H1 (cell line): Measurements from ENCODE around the gene PPIB. TPM values are rescaled to one million over a fixed set of nuclear protein-coding genes. Genes with fewer than 3 reads are reported as not detected.

Experiments
- CTCF ChIA-PET: fragments of 300-600 bp; sonication (Branson Sonifier 250); formaldehyde crosslinking; loops from one replicate; lab custom pipeline; 2021; ENCODE audit not compliant: partially characterized antibody; lab: Charles Lee
- POLR2A ChIA-PET: fragments of 300-600 bp; sonication (Branson Sonifier 250); formaldehyde crosslinking; loops from one replicate; lab custom pipeline; 2021; ENCODE audit warnings: inconsistent platforms; ENCODE audit not compliant: partially characterized antibody; lab: Charles Lee
- DNase-seq, 2 experiments: peaks; one replicate each; pipeline versions ENCODE4 v3.0.0 to v3.0.0-alpha.2; 2010 to 2022; ENCODE audit warnings: low spot score in 2 of 2, low read depth in 1 of 2, mixed read lengths in 1 of 2
- FAIRE-seq: peaks from 2 replicates; lab custom pipeline; 2011; peaks lifted over from hg19 to GRCh38; lab: Jason Lieb, UNC
- H2AFZ ChIP-seq: 2 replicates; pipeline ENCODE4 v1.8.1; 2012; ENCODE audit warnings: low read length, inconsistent platforms
- H2AK5ac ChIP-seq: 2 replicates; pipeline ENCODE4 v1.6.1; 2013; ENCODE audit warnings: low read depth, low read length
- H2BK120ac ChIP-seq: replicated peaks from 2 replicates; pipeline ENCODE3; 2013; ENCODE audit warnings: low read depth, low read length, inconsistent platforms
- H2BK12ac ChIP-seq: 2 replicates; pipeline ENCODE4 v1.6.1; 2013; ENCODE audit warnings: low read depth, low read length
- H2BK15ac ChIP-seq: 2 replicates; pipeline ENCODE4 v1.6.1; 2013; ENCODE audit warnings: low read length
- H2BK20ac ChIP-seq: 2 replicates; pipeline ENCODE4 v1.6.1; 2013; ENCODE audit warnings: low read length
- H2BK5ac ChIP-seq: 2 replicates; pipeline ENCODE4 v1.6.1; 2013; ENCODE audit warnings: low read depth, low read length
- H3K14ac ChIP-seq: 2 replicates; pipeline ENCODE4 v1.6.1; 2013; ENCODE audit warnings: inconsistent platforms; ENCODE audit not compliant: insufficient read length
- H3K18ac ChIP-seq: 2 replicates; pipeline ENCODE4 v1.6.1; 2013; ENCODE audit warnings: low read length; ENCODE audit errors: extremely low read depth
- H3K23ac ChIP-seq: 2 replicates; pipeline ENCODE4 v1.6.1; 2013; ENCODE audit warnings: inconsistent platforms; ENCODE audit not compliant: insufficient read length
- H3K23me2 ChIP-seq: 2 replicates; pipeline ENCODE4 v1.6.1; 2013; ENCODE audit warnings: low read depth, low read length
- H3K27ac ChIP-seq: 2 replicates; pipeline ENCODE4 v1.6.1; 2011; ENCODE audit warnings: low read depth, low read length, inconsistent platforms
- H3K27me3 ChIP-seq, 4 experiments: replicated peaks in 1 of 4; 1 replicate in 1 of 4; 2 replicates in 3 of 4; pipeline versions ENCODE4 v1.6.1 to v1.8.1; 2011 to 2013; ENCODE audit warnings: low read length in 3 of 4, mild to moderate bottlenecking in 3 of 4, inconsistent platforms in 2 of 4, mixed read lengths in 2 of 4, moderate library complexity in 1 of 4; ENCODE audit not compliant: control insufficient read depth in 3 of 4, insufficient read depth in 3 of 4; ENCODE audit errors: extremely low read depth in 1 of 4
- H3K36me3 ChIP-seq, 4 experiments: 2 replicates each; pipeline versions ENCODE4 v1.6.1 to v1.8.1; 2011 to 2013; ENCODE audit warnings: mild to moderate bottlenecking in 4 of 4, low read length in 3 of 4, moderate library complexity in 2 of 4, control low read depth in 1 of 4, inconsistent platforms in 1 of 4; ENCODE audit not compliant: insufficient read depth in 4 of 4, control insufficient read depth in 2 of 4
- H3K4ac ChIP-seq: replicated peaks from 2 replicates; pipeline ENCODE3; 2013; ENCODE audit warnings: low read length, low read depth, mixed read lengths, inconsistent platforms; ENCODE audit not compliant: insufficient read length
- H3K4me1 ChIP-seq, 4 experiments: replicated peaks in 1 of 4; 1 replicate in 1 of 4; 2 replicates in 3 of 4; pipeline versions ENCODE4 v1.6.1 to v1.8.1; 2011 to 2013; ENCODE audit warnings: low read length in 3 of 4, inconsistent platforms in 2 of 4, mixed read lengths in 1 of 4; ENCODE audit not compliant: insufficient read depth in 4 of 4, control insufficient read depth in 3 of 4
- H3K4me2 ChIP-seq, 2 experiments: 2 replicates each; pipeline versions ENCODE4 v1.6.1 to v1.8.1; 2011 to 2013; ENCODE audit warnings: low read depth in 2 of 2, low read length in 2 of 2, control low read depth in 1 of 2, inconsistent platforms in 1 of 2, mild to moderate bottlenecking in 1 of 2; ENCODE audit not compliant: insufficient read depth in 1 of 2
- H3K4me3 ChIP-seq, 4 experiments: fragments of 200-600, 300-600 bp in 1 of 4; sonication (generic), shearing (Covaris generic), sonication (Bioruptor Twin) in 1 of 4; 2 replicates each; pipeline versions ENCODE4 v1.5.1 to v1.8.1; 2011 to 2016; ENCODE audit warnings: low read length in 4 of 4, low read depth in 3 of 4, control low read depth in 2 of 4, inconsistent platforms in 2 of 4, mild to moderate bottlenecking in 2 of 4, mixed read lengths in 1 of 4, moderate library complexity in 1 of 4; ENCODE audit not compliant: insufficient read depth in 2 of 4; ENCODE audit errors: extremely low read depth in 1 of 4
- H3K56ac ChIP-seq: replicated peaks from 2 replicates; pipeline ENCODE3; 2013; ENCODE audit warnings: low read depth, mild to moderate bottlenecking, mixed read lengths, low read length, inconsistent platforms; ENCODE audit not compliant: insufficient read length
- H3K79me1 ChIP-seq: 2 replicates; pipeline ENCODE4 v1.6.1; 2013; ENCODE audit warnings: low read depth, low read length, control low read depth
- H3K79me2 ChIP-seq, 2 experiments: 2 replicates each; pipeline versions ENCODE4 v1.6.1 to v1.8.1; 2012 to 2013; ENCODE audit warnings: low read length in 2 of 2, mild to moderate bottlenecking in 2 of 2, inconsistent platforms in 1 of 2; ENCODE audit not compliant: insufficient read depth in 2 of 2, control insufficient read depth in 1 of 2
- H3K9ac ChIP-seq, 4 experiments: replicated peaks in 1 of 4; 1 replicate in 1 of 4; 2 replicates in 3 of 4; pipeline versions ENCODE4 v1.6.1 to v1.8.1; 2011 to 2013; ENCODE audit warnings: low read depth in 3 of 4, low read length in 3 of 4, control low read depth in 2 of 4, mild to moderate bottlenecking in 2 of 4, moderate library complexity in 2 of 4, inconsistent platforms in 1 of 4; ENCODE audit errors: extremely low read depth in 1 of 4
- H3K9me3 ChIP-seq, 2 experiments: 2 replicates each; pipeline versions ENCODE4 v1.6.1 to v1.8.1; 2012 to 2013; ENCODE audit warnings: mild to moderate bottlenecking in 2 of 2, moderate library complexity in 2 of 2, control low read depth in 1 of 2, inconsistent platforms in 1 of 2, low read depth in 1 of 2, low read length in 1 of 2, mixed read lengths in 1 of 2; ENCODE audit not compliant: insufficient read depth in 2 of 2
- H4K20me1 ChIP-seq, 2 experiments: replicated peaks in 1 of 2; 2 replicates each; pipeline versions ENCODE3 to v1.8.1; 2011 to 2013; ENCODE audit warnings: inconsistent platforms in 2 of 2, low read length in 2 of 2, mild to moderate bottlenecking in 1 of 2; ENCODE audit not compliant: insufficient read depth in 2 of 2, control insufficient read depth in 1 of 2
- H4K5ac ChIP-seq: 2 replicates; pipeline ENCODE4 v1.6.1; 2013; ENCODE audit warnings: low read length, low read depth, mixed read lengths, inconsistent platforms; ENCODE audit not compliant: insufficient read length
- H4K8ac ChIP-seq: 2 replicates; pipeline ENCODE4 v1.8.0; 2013; ENCODE audit warnings: mild to moderate bottlenecking, moderate library complexity, low read length, inconsistent platforms; ENCODE audit not compliant: insufficient read depth; ENCODE audit errors: extremely low read depth
- H4K91ac ChIP-seq: replicated peaks from 2 replicates; pipeline ENCODE3; 2013; ENCODE audit warnings: low read length, mixed read lengths, inconsistent platforms; ENCODE audit not compliant: insufficient read length
- ASH2L ChIP-seq: fragments of 200-600, 300-600 bp; sonication (generic); IDR thresholded peaks from one replicate; pipeline ENCODE4 v1.7.1; 2017; ENCODE audit warnings: low read length
- CBX8 ChIP-seq: fragments of 300-800, 300-1000 bp; sonication (generic); IDR thresholded peaks from 2 replicates; pipeline ENCODE4 v1.7.1; 2016; ENCODE audit warnings: low read depth, low read length, borderline replicate concordance
- CHD1 ChIP-seq: IDR thresholded peaks from 2 replicates; pipeline ENCODE4 v1.6.1; 2012; ENCODE audit warnings: low read depth, low read length, improper control_type of control experiment
- GTF2F1 ChIP-seq: IDR thresholded peaks from 2 replicates; pipeline ENCODE4 v1.6.1; 2012; ENCODE audit warnings: low read depth, low read length, improper control_type of control experiment, borderline replicate concordance
- JUND ChIP-seq: IDR thresholded peaks from 2 replicates; pipeline ENCODE4 v1.6.1; 2011; ENCODE audit warnings: mild to moderate bottlenecking, improper control_type of control experiment, low read length
- RFX5 ChIP-seq: IDR thresholded peaks from 2 replicates; pipeline ENCODE4 v1.6.1; 2011; ENCODE audit warnings: low read depth, low read length, improper control_type of control experiment, borderline replicate concordance
- RXRA ChIP-seq: IDR thresholded peaks from 2 replicates; pipeline ENCODE4 v1.6.1; 2011; ENCODE audit warnings: low read depth, mild to moderate bottlenecking, low read length, moderate library complexity; ENCODE audit not compliant: insufficient read depth
- SAP30 ChIP-seq: fragments of 300-600 bp; sonication (generic); IDR thresholded peaks from 2 replicates; pipeline ENCODE4 v1.7.1; 2012; ENCODE audit warnings: low read length, moderate library complexity, mild to moderate bottlenecking, inconsistent platforms; ENCODE audit not compliant: insufficient read depth, insufficient replicate concordance
- SP2 ChIP-seq: IDR thresholded peaks from 2 replicates; pipeline ENCODE4 v1.6.1; 2012; ENCODE audit warnings: mild to moderate bottlenecking, low read length, inconsistent platforms
- SRF ChIP-seq: IDR thresholded peaks from 2 replicates; pipeline ENCODE4 v1.6.1; 2011; ENCODE audit warnings: mild to moderate bottlenecking, low read depth, low read length, moderate library complexity
- WGBS, 2 experiments: shearing (Covaris generic) in 1 of 2; methylation state at CpG; one replicate each; pipeline versions ENCODE4 v1.1.6 to v1.1.7; 2013 to 2015; ENCODE audit warnings: low lambda C conversion rate in 2 of 2, mixed read lengths in 2 of 2, inconsistent platforms in 1 of 2, low coverage in 1 of 2, missing lambda C conversion rate in 1 of 2; ENCODE audit not compliant: insufficient replicate concordance in 2 of 2, insufficient coverage in 1 of 2, insufficient read length in 1 of 2; ENCODE audit errors: extremely low coverage in 1 of 2, missing lambda C conversion rate in 1 of 2; 5-methylcytosine and 5-hydroxymethylcytosine counted together
- polyA plus RNA-seq, 7 experiments: library from polyadenylated mRNA; depleted of rRNA in 3 of 7; stranded (reverse) in 5 of 7; unstranded in 2 of 7; fragments of >200 nt in 5 of 7; fragments of 200-250 nt in 2 of 7; gene quantifications; 1 replicate in 5 of 7; 2 replicates in 1 of 7; 4 replicates in 1 of 7; pipeline versions ENCODE4 v1.2.1 to v1.2.3, GENCODE V29; 2011 to 2013; ENCODE audit warnings: missing spikeins in 2 of 7, mixed read lengths in 2 of 7
- total RNA-seq: library from RNA; stranded (reverse); fragmentation: NEBNext Ultra II Directional; extraction: Animal tissue kit (Norgen Biotek cat#: 25700); gene quantifications from 2 replicates; pipeline ENCODE4 v1.2.1, GENCODE V29; 2021
- TF ChIP-seq, protein P1 (sequence below): IDR thresholded peaks from 2 replicates; pipeline ENCODE4 v1.6.1; 2011; ENCODE audit warnings: low read depth, mild to moderate bottlenecking, low read length; ENCODE audit not compliant: insufficient read depth
- TF ChIP-seq, protein P2 (sequence below): IDR thresholded peaks from 2 replicates; pipeline ENCODE4 v1.6.1; 2012; ENCODE audit warnings: inconsistent platforms

PPIB gene
- total and polyA plus RNA-seq, 2 of the 8 experiments (the other 6 are each of a cell fraction or from before 2014, with no cell fraction given): 558 to 579 TPM

DNA sequence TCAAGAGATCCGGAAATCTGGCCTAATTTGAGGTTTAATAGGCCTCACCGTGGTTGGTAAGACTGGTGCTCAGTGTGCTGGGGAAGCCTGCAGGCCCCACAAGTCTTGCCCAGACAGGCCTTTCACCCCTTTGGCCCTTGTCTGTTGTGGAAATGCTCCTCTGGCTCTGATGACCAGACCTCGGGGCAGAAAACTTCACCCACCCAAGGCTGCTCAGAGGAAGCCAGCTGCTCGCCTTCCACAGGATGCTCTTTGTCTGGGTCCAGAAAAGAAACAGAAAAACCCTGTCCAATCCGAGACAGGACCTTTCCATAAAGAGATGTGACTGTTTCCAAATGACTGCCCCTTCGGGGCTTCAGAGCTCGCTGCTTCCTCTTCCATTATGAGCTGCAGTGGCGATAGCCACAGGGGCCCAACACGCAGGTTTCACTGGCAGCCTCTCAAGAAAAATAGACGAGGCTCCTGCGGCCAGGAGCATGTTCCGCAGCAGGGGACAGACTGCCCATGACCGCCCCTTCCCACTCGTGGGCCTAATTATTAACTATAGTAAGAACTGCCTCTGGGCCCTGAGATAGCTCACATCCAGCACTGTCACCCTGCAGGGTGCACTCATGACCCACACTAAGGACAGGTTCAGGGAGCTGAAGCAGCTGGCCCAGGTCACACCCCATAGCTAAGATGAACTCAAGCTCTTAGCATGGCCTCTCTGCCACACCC is 18.1 kb downstream of the PPIB start:
- WGBS, 2 experiments: 88% methylated on average over 14 of the region's 14 CpGs; no CpG with 5 or more reads in 1 of the 2 experiments
- CTCF ChIA-PET: interaction anchor here (1.3 to 4.1 kb wide), 5 partner anchors 9 to 31 kb away, joined by 3 to 18 read pairs (median 7); no protein-coding TSS in a partner anchor
- FAIRE-seq: no peak
- no peak for TF ChIP-seq SP2
- no peak for TF ChIP-seq CHD1
- no peak for TF ChIP-seq ASH2L
- TF ChIP-seq CBX8: no peak
- no peak for TF ChIP-seq SAP30
- TF ChIP-seq GTF2F1: no peak
- TF ChIP-seq, protein P1, sequence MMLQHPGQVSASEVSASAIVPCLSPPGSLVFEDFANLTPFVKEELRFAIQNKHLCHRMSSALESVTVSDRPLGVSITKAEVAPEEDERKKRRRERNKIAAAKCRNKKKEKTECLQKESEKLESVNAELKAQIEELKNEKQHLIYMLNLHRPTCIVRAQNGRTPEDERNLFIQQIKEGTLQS: no peak
- no peak for TF ChIP-seq RXRA
- TF ChIP-seq, protein P2, sequence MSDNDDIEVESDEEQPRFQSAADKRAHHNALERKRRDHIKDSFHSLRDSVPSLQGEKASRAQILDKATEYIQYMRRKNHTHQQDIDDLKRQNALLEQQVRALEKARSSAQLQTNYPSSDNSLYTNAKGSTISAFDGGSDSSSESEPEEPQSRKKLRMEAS: no peak
- TF ChIP-seq JUND: no peak
- no peak for TF ChIP-seq RFX5
- no peak for TF ChIP-seq SRF

More for the DNA sequence above, 18.1 kb downstream of the PPIB start:
- Histone ChIP-seq H2BK5ac (no peak overlapping the region), H3K36me3 (peaks cover 0 to 5% (median 0%) of the 10 kb centered on the region in 4 experiments; a peak in 1 of 8 replicates), H4K5ac (no peak overlapping the region), H3K23me2 (no peaks in the 10 kb centered on the region; the same call in 1 of the 2 replicates), H3K79me2 (no peaks in the 10 kb centered on the region), H4K8ac (no peak overlapping the region; the same call in 1 of the 2 replicates), H3K4me2 (no peak overlapping the region), H4K91ac (no peak overlapping the region), H4K20me1 (peaks cover 0 to 3% of the 10 kb centered on the region in 2 experiments), H3K23ac (no peak overlapping the region), H3K4ac (no peak overlapping the region), H3K9ac (no peak overlapping the region), H3K27ac (no peak overlapping the region), H2BK12ac (no peak overlapping the region), H3K56ac (no peak overlapping the region), H2AFZ (no peak overlapping the region), H3K4me1 (no peaks in the 10 kb centered on the region), H2AK5ac (no peak overlapping the region), H3K18ac (no peak overlapping the region), H3K27me3 (no peaks in the 10 kb centered on the region), H2BK15ac (no peak overlapping the region), H2BK20ac (no peak overlapping the region), H3K9me3 (no peaks in the 10 kb centered on the region), H3K4me3 (no peak overlapping the region), H2BK120ac (no peak overlapping the region), H3K14ac (no peak overlapping the region), H3K79me1 (no peaks in the 10 kb centered on the region)
- POLR2A ChIA-PET: interaction anchor here (0.7 to 2.6 kb wide), 4 partner anchors 11 to 40 kb away, joined by 3 to 7 read pairs (median 4); partner anchors contain the start of gene PPIB
- DNase-seq: no peak
